Heart left ventricle (tissue), 16 donors: ENCODE data around the gene CBX1. TPM values are rescaled to one million over a fixed set of nuclear protein-coding genes. Genes with fewer than 3 reads are reported as not detected.

Experiments
- ATAC-seq, 4 donors: fragments of 200-7000 bp; cut with Tn5 transposase; one replicate each; pipeline ENCODE4 v1.9.1; 2020 to 2022; ENCODE audit warnings: moderate library complexity in 4 of 4, mild to moderate bottlenecking in 3 of 4, moderate number of reproducible peaks in 1 of 4
- DNase-seq, 5 donors: peaks; one replicate each; pipeline ENCODE4 v3.0.0-alpha.2; 2020
- H3K27ac ChIP-seq, 12 donors: fragments of 200-600 bp; sonication (generic) in 4 of 12; one replicate each; pipeline versions ENCODE4 v1.5.0 to v1.8.0; 2016 to 2022; ENCODE audit warnings: mild to moderate bottlenecking in 2 of 12
- H3K27me3 ChIP-seq, 9 donors: fragments of 200-600 bp; sonication (generic) in 2 of 9; one replicate each; pipeline versions ENCODE4 v1.5.1 to v1.8.0; 2016 to 2022; ENCODE audit warnings: mild to moderate bottlenecking in 3 of 9
- H3K36me3 ChIP-seq, 9 donors: fragments of 200-600 bp; sonication (generic) in 2 of 9; one replicate each; pipeline versions ENCODE4 v1.5.0 to v1.8.0; 2018 to 2022; ENCODE audit warnings: mild to moderate bottlenecking in 2 of 9
- H3K4me1 ChIP-seq, 12 donors: fragments of 200-600 bp; sonication (generic) in 4 of 12; one replicate each; pipeline versions ENCODE4 v1.5.0 to v1.8.0; 2016 to 2022; ENCODE audit warnings: mild to moderate bottlenecking in 3 of 12
- H3K4me3 ChIP-seq, 12 donors: fragments of 200-600 bp; sonication (generic) in 4 of 12; one replicate each; pipeline versions ENCODE4 v1.5.0 to v1.8.0; 2017 to 2022; ENCODE audit warnings: mild to moderate bottlenecking in 9 of 12, moderate library complexity in 4 of 12
- H3K9me3 ChIP-seq, 12 donors: fragments of 200-600 bp; sonication (generic) in 4 of 12; one replicate each; pipeline versions ENCODE4 v1.5.0 to v1.8.0; 2016 to 2022; ENCODE audit warnings: mild to moderate bottlenecking in 1 of 12
- POLR2A ChIP-seq, 2 donors: fragments of 450-650 bp; IDR thresholded peaks; one replicate each; pipeline ENCODE4 v1.6.1; 2017; ENCODE audit warnings: antibody characterized with exemption in 2 of 2, mild to moderate bottlenecking in 2 of 2, moderate library complexity in 2 of 2
- WGBS, 4 donors: extraction: QIAGEN DNeasy Blood & Tissue Kit in 2 of 4; methylation state at CpG; one replicate each; pipeline versions ENCODE4 v1.1.5 to v1.1.7; 2013 to 2018; 5-methylcytosine and 5-hydroxymethylcytosine counted together
- intact Hi-C, 10 donors: fragments of 100-400 bp; cut with DNase I; formaldehyde crosslinking; loops; one replicate each; pipeline versions ENCODE4 v1.11.1 to v1.14.2; 2022
- polyA plus RNA-seq, 2 donors: library from polyadenylated mRNA; stranded (reverse); fragments of 200-250 nt; gene quantifications; one replicate each; pipeline ENCODE4 v1.2.3, GENCODE V29; 2013
- total RNA-seq, 9 donors: library from RNA; depleted of rRNA in 2 of 9; stranded (reverse); fragments of >200 nt in 2 of 9; fragmentation: NEBNext Ultra II Directional in 3 of 9; extraction: Animal tissue kit (Norgen Biotek cat#: 25700) in 3 of 9; gene quantifications; one replicate each; pipeline versions ENCODE4 v1.1.0 to v1.2.4, GENCODE V29; 2016 to 2023
- TF ChIP-seq, protein P1 (sequence below), 12 donors: fragments of 200-600 bp; sonication (generic) in 4 of 12; IDR thresholded peaks; one replicate each; pipeline versions ENCODE4 v1.5.0 to v1.8.0; 2018 to 2022; ENCODE audit warnings: antibody characterized with exemption in 12 of 12, mild to moderate bottlenecking in 5 of 12
- donor health status: ischemic (EF 13 %, LVEDD 7.1; RV severe dilation, severe dysfunction).
- donor health status: healthy with polysubstance abuse.
- donor health status: DM: no; HTN: yes; CAD: no.
- donor health status: DM: no; HTN: no; CAD: no.
- donor health status: ischemic (EF 25% LVEDD 6.9; RV normal size, moderate dysfunction).
- donor health status: ischemic (EF 25% LVEDD 5.7; RV mildly dilated, moderate dysfunction).
- donor health status: healthy.
- donor health status: DM: yes; HTN: yes; CAD: no.
- donor health status: ischemic (EF 35%, LVEDD 5.7; RV mildly dilated, moderate dysfunction).
- donor health status: nonischemic (EF 11% LVEDD 7.7; RV severe dilation, severe dysfunction).
- donor health status: DM: yes; HTN: yes; CAD: no.
- donor health status: PGD.
- donor health status: ischemic (EF 29% LVEDD 5.4; RV normal size, mild dysfunction).
- donor health status: nonischemic (EF 23%, LVEDD 6.1; RV moderate dilation, normal function).

CBX1 gene
- total and polyA plus RNA-seq, 11 donors: 24.6 to 51.7 (median 37.9) TPM

DNA sequence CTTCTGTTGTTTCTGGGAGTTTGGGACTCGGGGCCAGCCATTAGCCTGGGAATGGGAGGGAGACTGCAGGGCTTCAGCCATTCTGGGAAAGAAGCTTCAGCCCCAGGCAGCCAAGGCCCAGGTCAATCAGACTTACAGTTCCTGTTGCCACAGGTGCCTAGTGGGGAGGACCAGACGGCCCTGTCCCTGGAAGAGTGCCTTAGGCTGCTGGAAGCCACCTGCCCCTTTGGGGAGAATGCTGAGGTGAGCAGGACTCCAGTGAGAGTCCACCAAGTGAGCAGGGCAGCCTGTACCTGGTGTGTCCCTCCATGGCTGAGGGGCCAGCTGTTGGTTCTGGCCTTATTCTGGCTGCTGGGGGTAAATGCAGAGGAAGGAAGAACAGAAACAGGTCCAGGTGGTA, 44.4 kb downstream of the CBX1 start:
- intact Hi-C loops: no loop called here
- peaks cover 3 to 80% (median 64%) of the 10 kb centered on the region in 9 donors for H3K36me3 ChIP-seq
- no peak overlapping the region for H3K4me3 ChIP-seq
- no peaks in the 10 kb centered on the region for H3K9me3 ChIP-seq
- no peaks in the 10 kb centered on the region for H3K27me3 ChIP-seq
- TF ChIP-seq POLR2A (IDR thresholded peaks at IDR 0.05): no peak
- TF ChIP-seq, protein P1, sequence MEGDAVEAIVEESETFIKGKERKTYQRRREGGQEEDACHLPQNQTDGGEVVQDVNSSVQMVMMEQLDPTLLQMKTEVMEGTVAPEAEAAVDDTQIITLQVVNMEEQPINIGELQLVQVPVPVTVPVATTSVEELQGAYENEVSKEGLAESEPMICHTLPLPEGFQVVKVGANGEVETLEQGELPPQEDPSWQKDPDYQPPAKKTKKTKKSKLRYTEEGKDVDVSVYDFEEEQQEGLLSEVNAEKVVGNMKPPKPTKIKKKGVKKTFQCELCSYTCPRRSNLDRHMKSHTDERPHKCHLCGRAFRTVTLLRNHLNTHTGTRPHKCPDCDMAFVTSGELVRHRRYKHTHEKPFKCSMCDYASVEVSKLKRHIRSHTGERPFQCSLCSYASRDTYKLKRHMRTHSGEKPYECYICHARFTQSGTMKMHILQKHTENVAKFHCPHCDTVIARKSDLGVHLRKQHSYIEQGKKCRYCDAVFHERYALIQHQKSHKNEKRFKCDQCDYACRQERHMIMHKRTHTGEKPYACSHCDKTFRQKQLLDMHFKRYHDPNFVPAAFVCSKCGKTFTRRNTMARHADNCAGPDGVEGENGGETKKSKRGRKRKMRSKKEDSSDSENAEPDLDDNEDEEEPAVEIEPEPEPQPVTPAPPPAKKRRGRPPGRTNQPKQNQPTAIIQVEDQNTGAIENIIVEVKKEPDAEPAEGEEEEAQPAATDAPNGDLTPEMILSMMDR (IDR thresholded peaks at IDR 0.05): no peak
- DNase-seq (no peak), ATAC-seq (no peak)
- WGBS, 4 donors: 43 to 62% (median 51%) methylated on average over 2 of the region's 2 CpGs
- H3K4me1 ChIP-seq: peaks cover 9 to 88% (median 67%) of the 10 kb centered on the region in 12 donors
- peak overlapping the region in 5 of 12 donors; percentile 1 to 52 (median 29) for H3K27ac ChIP-seq

GRCh38 chr17:48056246-48056745, 45.0 kb downstream of the CBX1 start:
- 82 to 94% (median 89%) methylated on average over 9 to 10 of the region's 10 CpGs for WGBS, 4 donors
- ATAC-seq (no peak), DNase-seq (peak in 1 of 5 donors; percentile 29)
- Histone ChIP-seq H3K4me3 (no peak overlapping the region), H3K4me1 (peaks cover 11 to 94% (median 71%) of the 10 kb centered on the region in 12 donors), H3K27ac (peak overlapping the region in 3 of 12 donors; percentile 29 to 97 (median 47)), H3K9me3 (no peaks in the 10 kb centered on the region), H3K36me3 (peaks cover 3 to 77% (median 62%) of the 10 kb centered on the region in 9 donors), H3K27me3 (no peaks in the 10 kb centered on the region)
- TF ChIP-seq, protein P1 (IDR thresholded peaks at IDR 0.05): no peak
- TF ChIP-seq POLR2A (IDR thresholded peaks at IDR 0.05): no peak
- intact Hi-C loops: no loop called here

DNA sequence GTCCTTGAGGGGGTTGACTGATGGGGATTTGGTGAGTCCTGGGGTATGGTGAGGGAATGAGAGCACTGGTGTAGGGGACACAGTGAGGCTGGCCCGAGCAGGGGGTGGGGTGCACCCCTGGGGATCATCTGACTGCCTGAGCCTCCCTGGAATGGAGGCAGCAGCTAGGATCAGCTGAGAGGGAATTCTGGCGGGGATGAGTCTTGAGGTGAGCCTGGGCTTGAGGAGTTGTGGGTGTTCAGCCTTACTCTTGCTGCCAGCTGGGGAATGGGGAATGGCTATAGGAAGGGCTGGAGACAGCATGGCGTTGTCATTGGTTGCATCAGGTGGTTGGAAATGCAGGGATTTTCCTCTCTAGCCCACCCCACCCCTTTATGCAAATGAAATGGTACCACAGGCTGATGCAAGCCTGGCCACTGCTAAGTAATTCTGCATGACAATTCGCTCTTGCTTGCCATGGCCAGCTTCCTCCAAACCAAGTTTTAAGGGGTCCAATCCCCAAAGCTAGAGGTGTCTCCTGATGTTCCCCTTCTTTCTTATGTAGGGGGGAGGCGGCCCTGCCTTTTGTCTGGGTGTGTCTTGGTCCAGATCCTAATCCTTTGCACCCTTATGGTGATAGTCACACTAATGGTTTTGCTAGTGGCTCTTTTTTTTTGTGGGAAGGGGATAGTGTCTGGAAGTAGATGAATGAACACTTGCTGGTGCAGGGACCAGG, 45.6 kb downstream of the CBX1 start:
- DNase-seq (no peak), ATAC-seq (no peak)
- peak overlapping the region in 4 of 12 donors; percentile 86 to 96 (median 90) for H3K4me3 ChIP-seq
- peaks cover 3 to 77% (median 62%) of the 10 kb centered on the region in 9 donors for H3K36me3 ChIP-seq
- peak overlapping the region in 8 of 12 donors; percentile 47 to 100 (median 98) for H3K27ac ChIP-seq
- no peaks in the 10 kb centered on the region for H3K27me3 ChIP-seq
- TF ChIP-seq, protein P1 (IDR thresholded peaks at IDR 0.05): no peak
- no peaks in the 10 kb centered on the region for H3K9me3 ChIP-seq
- H3K4me1 ChIP-seq: peaks cover 15 to 96% (median 75%) of the 10 kb centered on the region in 12 donors
- intact Hi-C loops: no loop called here
- WGBS, 4 donors: 61 to 79% (median 75%) methylated on average over 5 of the region's 5 CpGs
